Peyer's patch (tissue), 4 donors: ENCODE measurements around the gene BZW2.

Experiments used
- POLR2A ChIP-seq, 2 donors: fragments of 450-650 bp; IDR thresholded peaks; one replicate each; pipeline ENCODE4 v1.5.1; 2017; ENCODE audit warnings: antibody characterized with exemption in 2 of 2, mild to moderate bottlenecking in 2 of 2, moderate library complexity in 2 of 2
- TF ChIP-seq, protein P1 (sequence below), 6 experiments: fragments of 450-650 bp in 4 of 6; fragments of 200-600 bp in 2 of 6; sonication (generic) in 1 of 6; IDR thresholded peaks; one replicate each; pipeline ENCODE4 v1.5.1; 2017 to 2019; ENCODE audit warnings: antibody characterized with exemption in 6 of 6, mild to moderate bottlenecking in 3 of 6, moderate library complexity in 1 of 6

- no peak for TF ChIP-seq POLR2A (IDR thresholded peaks at IDR 0.05)
- TF ChIP-seq, protein P1, sequence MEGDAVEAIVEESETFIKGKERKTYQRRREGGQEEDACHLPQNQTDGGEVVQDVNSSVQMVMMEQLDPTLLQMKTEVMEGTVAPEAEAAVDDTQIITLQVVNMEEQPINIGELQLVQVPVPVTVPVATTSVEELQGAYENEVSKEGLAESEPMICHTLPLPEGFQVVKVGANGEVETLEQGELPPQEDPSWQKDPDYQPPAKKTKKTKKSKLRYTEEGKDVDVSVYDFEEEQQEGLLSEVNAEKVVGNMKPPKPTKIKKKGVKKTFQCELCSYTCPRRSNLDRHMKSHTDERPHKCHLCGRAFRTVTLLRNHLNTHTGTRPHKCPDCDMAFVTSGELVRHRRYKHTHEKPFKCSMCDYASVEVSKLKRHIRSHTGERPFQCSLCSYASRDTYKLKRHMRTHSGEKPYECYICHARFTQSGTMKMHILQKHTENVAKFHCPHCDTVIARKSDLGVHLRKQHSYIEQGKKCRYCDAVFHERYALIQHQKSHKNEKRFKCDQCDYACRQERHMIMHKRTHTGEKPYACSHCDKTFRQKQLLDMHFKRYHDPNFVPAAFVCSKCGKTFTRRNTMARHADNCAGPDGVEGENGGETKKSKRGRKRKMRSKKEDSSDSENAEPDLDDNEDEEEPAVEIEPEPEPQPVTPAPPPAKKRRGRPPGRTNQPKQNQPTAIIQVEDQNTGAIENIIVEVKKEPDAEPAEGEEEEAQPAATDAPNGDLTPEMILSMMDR (IDR thresholded peaks at IDR 0.05) = no peak
Measured at GRCh38 chr7:16627236-16627635, 18.7 kb upstream of the BZW2 start.
